Measurements from ENCODE around the gene AHI1. TPM values are rescaled to one million over a fixed set of nuclear protein-coding genes. Genes with fewer than 3 reads are reported as not detected.
"Not testable (repeated sequence)": the region's sequence is repeated elsewhere in the genome, so short reads cannot be mapped to it uniquely, and the experiment has no call there.

The AHI1 gene
- total RNA-seq, 4 donors from 2014 or later, result 30.8 to 57.6 (median 38.0) TPM

DNA sequence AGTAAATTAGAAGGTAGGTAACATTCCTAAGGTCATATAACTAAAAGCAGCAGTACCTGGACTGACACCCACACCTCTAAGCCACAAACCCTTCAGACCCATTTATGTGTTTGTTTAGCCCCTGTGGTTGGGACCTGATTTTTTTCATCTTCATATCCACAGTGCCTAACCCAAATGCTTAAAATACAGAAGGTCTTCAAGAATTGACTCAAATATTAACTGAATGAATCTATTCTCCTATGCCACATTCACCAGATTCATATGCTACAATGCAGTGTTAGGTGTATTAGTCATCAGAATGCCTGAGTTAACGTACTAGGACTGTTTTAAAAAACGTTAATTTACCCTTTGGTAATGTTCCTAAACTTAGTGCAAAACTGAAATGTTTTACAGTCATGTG lies 124.8 kb downstream of the AHI1 start:
- Histone ChIP-seq H3K4me3 (no peak overlapping the region), H3K9me3 (no peaks in the 10 kb centered on the region), H3K4me1 (no peaks in the 10 kb centered on the region), H3K27me3 (no peaks in the 10 kb centered on the region), H3K36me3 (peaks cover 0 to 16% (median 0%) of the 10 kb centered on the region in 3 donors), H3K27ac (no peak overlapping the region)
- WGBS, 2 donors, result 77 to 92% methylated on average over 2 of the region's 2 CpGs
- DNase-seq (ENCODE audit: low spot score in 2 of 2), result no peak
- TF ChIP-seq, protein P1, sequence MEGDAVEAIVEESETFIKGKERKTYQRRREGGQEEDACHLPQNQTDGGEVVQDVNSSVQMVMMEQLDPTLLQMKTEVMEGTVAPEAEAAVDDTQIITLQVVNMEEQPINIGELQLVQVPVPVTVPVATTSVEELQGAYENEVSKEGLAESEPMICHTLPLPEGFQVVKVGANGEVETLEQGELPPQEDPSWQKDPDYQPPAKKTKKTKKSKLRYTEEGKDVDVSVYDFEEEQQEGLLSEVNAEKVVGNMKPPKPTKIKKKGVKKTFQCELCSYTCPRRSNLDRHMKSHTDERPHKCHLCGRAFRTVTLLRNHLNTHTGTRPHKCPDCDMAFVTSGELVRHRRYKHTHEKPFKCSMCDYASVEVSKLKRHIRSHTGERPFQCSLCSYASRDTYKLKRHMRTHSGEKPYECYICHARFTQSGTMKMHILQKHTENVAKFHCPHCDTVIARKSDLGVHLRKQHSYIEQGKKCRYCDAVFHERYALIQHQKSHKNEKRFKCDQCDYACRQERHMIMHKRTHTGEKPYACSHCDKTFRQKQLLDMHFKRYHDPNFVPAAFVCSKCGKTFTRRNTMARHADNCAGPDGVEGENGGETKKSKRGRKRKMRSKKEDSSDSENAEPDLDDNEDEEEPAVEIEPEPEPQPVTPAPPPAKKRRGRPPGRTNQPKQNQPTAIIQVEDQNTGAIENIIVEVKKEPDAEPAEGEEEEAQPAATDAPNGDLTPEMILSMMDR (IDR thresholded peaks at IDR 0.05), result no peak
- no peak for TF ChIP-seq POLR2A (IDR thresholded peaks at IDR 0.05)
- no peak for TF ChIP-seq EP300 (IDR thresholded peaks at IDR 0.05)

DNA sequence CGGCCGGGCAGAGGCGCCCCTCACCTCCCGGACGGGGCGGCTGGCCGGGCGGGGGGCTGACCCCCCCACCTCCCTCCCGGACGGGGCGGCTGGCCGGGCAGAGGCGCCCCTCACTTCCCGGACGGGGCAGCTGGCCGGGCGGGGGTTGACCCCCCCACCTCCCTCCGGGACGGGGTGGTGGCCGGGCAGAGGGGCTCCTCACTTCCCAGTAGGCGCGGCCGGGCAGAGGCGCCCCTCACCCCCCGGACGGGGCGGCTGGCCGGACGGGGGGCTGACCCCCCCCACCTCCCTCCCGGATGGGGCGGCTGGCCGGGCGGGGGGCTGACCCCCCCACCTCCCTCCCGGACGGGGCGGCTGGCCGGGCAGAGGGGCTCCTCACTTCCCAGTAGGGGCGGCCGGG lies 133.9 kb downstream of the AHI1 start:
- H3K9me3 ChIP-seq, result peaks cover 0 to 22% (median 3%) of the 10 kb centered on the region in 4 donors
- H3K4me1 ChIP-seq; H3K27ac ChIP-seq; DNase-seq (ENCODE audit: low spot score in 2 of 2); H3K36me3 ChIP-seq; H3K27me3 ChIP-seq; H3K4me3 ChIP-seq: not testable (repeated sequence)
- 100% methylated on average over 3 of the region's 39 CpGs; no CpG with 5 or more reads in 1 of the 2 donors for WGBS, 2 donors

DNA sequence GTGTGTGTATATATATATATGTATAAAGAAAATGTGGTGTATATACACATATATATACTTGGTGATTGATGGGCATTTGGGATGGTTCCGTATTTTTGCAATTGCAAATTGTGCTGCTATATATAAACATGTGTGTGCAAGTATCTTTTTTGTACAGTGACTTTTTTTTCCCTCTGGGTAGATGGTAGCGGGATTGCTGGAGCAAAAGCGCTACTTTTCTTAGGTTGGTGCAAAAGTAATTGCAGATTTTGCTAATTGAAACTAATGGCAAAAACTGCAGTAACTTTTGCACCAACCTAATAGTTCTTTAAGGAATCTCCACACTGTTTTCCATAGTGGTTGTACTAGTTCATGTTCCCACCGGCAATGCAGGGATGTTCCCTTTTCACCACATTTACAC lies 135.4 kb downstream of the AHI1 start:
- H3K9me3 ChIP-seq, result peaks cover 0 to 19% (median 3%) of the 10 kb centered on the region in 4 donors
- no peaks in the 10 kb centered on the region for H3K27me3 ChIP-seq
- no peaks in the 10 kb centered on the region for H3K4me1 ChIP-seq
- 95 to 98% methylated on average over 4 of the region's 4 CpGs for WGBS, 2 donors
- DNase-seq (ENCODE audit: low spot score in 2 of 2), result no peak
- TF ChIP-seq POLR2A (IDR thresholded peaks at IDR 0.05) (no peak), EP300 (IDR thresholded peaks at IDR 0.05) (no peak)
- TF ChIP-seq, protein P1 (IDR thresholded peaks at IDR 0.05), result no peak
- peaks cover 0 to under 1% (median 0%) of the 10 kb centered on the region in 3 donors for H3K36me3 ChIP-seq
- H3K4me3 ChIP-seq, result no peak overlapping the region
- no peak overlapping the region for H3K27ac ChIP-seq

DNA sequence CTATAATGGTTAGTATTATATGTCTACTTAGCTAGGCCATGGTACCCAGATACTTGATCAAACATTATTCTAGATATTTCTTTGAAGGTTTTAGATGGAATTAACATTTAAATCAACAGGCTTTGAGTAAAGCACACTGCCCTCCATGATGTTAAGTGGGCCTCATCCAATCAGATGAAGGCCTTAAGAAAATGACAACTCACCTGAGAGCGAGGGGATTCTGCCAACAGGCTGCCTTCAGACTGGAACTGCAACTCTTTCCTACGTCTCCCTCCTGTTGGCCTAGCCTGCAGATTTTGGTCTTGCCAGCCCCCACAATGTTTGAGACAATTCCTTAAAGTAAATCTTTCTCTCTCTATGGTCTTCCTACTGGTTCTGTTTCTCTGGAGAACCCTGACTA lies 137.3 kb downstream of the AHI1 start:
- Histone ChIP-seq H3K4me3 (no peak overlapping the region), H3K27ac (no peak overlapping the region), H3K9me3 (peaks cover 0 to 14% (median 0%) of the 10 kb centered on the region in 4 donors), H3K36me3 (peaks cover 0 to 10% (median 0%) of the 10 kb centered on the region in 3 donors), H3K4me1 (no peaks in the 10 kb centered on the region), H3K27me3 (no peaks in the 10 kb centered on the region)
- 93 to 98% methylated on average over 2 of the region's 2 CpGs for whole genome bisulfite sequencing, 2 donors
- TF ChIP-seq, protein P1 (IDR thresholded peaks at IDR 0.05), result no peak
- no peak for TF ChIP-seq POLR2A (IDR thresholded peaks at IDR 0.05)
- no peak for TF ChIP-seq EP300 (IDR thresholded peaks at IDR 0.05)
- no peak for DNase-seq (ENCODE audit: low spot score in 2 of 2)

DNA sequence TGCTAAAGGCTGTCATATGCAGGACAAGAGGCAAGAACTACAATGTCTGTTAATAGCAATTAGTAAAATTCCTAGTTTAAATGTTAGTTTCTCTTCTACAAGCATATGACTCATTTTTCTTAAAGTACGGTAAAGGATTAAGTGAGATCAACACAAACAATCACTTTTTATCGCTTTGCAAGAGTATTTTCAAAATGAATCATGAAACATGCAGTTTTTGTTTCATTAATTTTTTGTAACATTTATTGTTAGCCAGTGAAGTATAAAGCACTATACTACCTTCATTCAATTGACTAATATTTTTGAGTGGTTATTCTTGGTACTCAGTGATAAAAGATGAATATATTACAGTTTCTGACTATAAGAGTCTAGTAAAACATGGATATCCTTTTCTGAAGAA lies 138.6 kb downstream of the AHI1 start:
- TF ChIP-seq, protein P1 (IDR thresholded peaks at IDR 0.05), result no peak
- TF ChIP-seq POLR2A (IDR thresholded peaks at IDR 0.05) (no peak), EP300 (IDR thresholded peaks at IDR 0.05) (no peak)
- H3K4me3 ChIP-seq, result no peak overlapping the region
- no peak for DNase-seq (ENCODE audit: low spot score in 2 of 2)
- no peaks in the 10 kb centered on the region for H3K27me3 ChIP-seq
- no peaks in the 10 kb centered on the region for H3K4me1 ChIP-seq
- H3K9me3 ChIP-seq, result peaks cover 0 to 6% (median 0%) of the 10 kb centered on the region in 4 donors
- H3K36me3 ChIP-seq, result peaks cover 0 to 10% (median 0%) of the 10 kb centered on the region in 3 donors
- 81 to 86% methylated on average over 2 of the region's 2 CpGs for WGBS, 2 donors
- H3K27ac ChIP-seq, result no peak overlapping the region

All from tibial nerve (tissue), 4 donors.